KG1 (cell line): ENCODE data around the gene GDPD5.
A peak's percentile ranks its signal among the peaks of the same experiment; 100 is the strongest.

Experiments used
- DNase-seq: peaks from one replicate; lab custom pipeline; 2025; lab: John Stamatoyannopoulos, UW

The GDPD5 gene

DNA sequence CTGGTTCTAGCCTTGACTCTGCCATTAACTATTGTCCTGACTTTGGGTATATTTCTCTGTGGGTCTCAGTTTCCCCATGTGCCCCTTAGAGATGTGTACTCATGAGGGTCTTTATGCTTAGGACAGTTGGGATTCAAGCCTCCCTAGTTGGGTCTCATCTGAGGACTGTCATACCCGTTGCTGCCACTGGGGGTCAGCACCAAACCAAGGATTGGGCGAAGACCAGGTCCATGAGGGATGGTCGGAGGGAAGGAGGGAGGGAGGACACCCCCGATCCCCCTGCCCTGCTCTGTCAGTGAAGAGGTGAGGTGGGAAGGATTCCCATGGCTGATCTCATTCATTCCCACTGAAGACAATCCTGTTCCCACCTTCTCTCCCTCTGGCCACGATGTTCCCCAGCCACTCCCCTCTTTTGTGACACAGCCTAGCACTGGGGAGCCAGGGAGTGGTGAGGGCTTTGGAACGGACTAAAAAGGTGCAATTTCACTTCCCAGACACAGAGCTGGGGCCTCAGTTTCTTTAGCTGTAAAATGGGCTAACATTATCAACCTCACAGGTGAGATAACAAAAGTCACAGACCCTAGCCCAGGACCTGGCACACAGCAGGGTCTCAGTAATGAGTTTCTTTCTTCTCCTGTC, 80.3 kb downstream of the GDPD5 start:
- peak; percentile 56 for DNase-seq

DNA sequence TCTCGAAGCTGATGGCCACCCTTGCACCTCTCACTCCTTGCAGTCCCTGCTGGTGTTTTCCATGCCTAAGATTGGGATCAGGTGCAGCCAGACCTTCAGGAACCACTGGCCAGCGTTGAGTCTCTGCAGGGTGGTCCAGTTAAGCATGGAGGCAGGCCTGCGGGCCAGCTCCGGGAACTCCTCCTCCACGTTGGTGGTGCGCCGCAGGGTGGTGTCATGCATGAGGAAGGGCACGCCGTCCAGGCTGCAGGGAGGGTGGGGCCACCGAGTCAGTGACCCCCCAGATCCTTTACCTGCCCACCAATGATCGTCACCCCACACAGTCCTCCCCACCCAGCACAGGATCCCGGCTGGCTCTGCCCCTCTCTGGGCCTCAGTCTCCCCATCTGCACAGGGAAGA, 82.7 kb downstream of the GDPD5 start:
- no peak for DNase-seq

DNA sequence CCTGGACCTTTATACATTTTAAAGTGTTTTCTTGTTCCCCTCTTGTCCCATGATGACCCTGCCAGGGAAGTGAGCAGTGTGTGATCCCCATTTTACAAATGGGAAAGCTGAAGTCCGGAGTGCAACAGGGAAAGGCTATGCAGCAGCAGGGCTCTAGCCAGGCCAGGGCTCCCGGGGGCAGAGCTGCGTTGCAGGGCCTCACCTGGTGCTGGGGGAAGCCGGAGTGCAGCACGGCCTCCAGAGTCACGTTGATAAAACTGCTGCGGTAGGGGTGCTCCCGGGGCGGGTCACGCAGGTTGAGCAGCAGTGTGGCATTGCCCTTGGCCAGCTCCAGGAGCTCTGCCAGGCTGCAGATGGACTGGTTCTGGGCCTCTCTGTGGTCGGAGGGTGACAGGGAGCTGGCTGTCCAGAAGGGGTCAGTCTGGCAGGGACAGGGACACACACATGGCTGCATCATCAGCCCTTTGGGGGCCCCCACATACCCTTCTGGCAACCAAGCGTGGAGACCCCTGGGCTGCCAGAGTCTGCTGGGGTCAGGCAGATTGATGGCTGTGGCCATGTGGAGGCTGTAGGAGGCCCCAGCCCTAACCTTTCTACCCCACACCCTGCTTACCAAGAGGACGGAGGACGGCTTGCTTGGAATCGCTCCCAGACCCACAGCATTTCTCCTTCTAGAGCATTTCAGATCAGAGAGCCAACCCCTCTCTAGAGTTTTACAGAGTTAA, 83.4 kb downstream of the GDPD5 start:
- no peak for DNase-seq

DNA sequence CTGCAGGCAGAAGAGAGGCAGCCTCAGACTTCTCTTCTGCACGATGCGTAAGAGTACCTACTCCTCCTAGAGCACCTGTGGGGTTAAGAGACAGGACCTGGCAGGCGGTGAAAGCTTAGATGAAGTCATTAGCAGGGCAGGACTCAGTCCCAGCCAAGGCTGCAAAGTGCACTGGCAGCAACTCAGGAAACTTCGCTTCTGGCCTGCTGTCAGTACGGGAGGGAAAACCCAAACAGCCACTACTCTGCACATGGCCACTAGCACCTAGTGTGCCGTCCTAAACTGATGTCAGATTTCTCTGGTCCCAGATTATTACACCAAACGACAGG, 84.0 kb downstream of the GDPD5 start:
- no peak for DNase-seq

DNA sequence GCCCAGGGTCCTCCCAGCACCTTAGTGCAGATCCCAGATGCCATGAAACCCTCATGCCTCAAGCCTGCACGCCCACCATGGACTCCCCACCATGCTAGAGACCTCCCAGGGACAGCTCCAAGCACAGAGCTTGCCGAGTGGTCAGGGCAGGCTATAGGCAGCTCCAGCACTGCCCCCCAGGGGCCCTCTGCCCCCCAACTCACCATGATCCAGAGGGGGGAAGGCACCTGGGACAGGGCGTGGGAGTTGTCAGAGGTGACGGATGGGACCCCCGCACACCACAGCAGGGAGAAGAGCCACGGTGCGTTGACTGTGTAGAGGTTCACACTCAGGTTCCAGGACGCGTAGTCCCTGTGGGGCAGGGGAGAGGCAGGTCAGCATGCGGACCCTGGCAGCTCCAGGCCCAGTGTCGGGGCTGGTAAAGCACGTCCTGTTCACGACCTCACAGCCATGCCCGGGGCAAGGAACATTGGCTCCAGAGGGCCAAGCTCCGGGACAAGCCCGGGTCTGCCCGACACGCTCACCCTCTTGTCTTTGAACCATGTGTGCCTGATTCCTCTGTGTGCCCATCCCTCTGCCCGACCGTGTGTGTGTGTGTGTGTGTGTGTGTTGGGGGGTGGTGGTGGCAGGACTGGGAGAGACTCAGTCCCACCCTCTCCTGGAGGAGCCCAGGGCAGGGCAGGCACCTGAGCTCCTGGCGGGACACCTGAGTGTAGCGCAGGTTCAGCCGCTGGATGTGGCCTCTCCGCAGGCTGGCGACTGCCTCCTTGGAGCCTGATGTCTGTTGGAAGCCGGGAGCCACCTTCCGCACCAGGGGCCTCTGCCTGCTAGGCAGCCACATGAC, 84.6 kb downstream of the GDPD5 start:
- no peak for DNase-seq

DNA sequence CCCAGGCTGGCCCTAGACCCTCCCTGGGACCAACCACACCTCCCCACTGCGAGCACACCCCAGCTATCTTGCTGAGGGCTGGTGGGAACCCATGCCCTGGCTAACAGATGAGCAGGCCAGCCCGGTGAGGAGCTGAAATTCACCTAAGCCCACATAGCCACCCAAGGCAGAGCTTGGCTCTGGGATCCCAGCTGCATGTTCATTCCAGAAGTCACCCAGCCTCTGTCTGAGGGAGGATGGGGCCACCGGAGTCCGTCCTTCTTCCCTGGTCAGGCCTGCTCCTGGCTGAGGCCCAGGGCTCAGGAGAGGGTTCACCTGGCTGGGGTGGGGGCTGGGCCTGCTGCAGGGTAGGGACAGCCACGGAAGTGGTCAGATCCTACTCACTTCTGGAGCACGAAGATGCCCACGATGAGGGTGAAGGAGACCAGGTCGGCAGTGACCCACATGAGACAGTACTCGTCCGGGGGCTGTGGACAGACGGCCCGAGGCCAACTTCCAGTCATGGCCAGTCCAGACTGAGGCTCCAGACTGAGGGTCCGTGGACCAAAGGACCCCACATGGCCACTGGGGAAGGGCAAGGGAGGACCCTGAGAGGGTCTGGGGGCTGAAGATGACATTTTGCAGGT, 86.1 kb downstream of the GDPD5 start:
- DNase-seq: no peak

DNA sequence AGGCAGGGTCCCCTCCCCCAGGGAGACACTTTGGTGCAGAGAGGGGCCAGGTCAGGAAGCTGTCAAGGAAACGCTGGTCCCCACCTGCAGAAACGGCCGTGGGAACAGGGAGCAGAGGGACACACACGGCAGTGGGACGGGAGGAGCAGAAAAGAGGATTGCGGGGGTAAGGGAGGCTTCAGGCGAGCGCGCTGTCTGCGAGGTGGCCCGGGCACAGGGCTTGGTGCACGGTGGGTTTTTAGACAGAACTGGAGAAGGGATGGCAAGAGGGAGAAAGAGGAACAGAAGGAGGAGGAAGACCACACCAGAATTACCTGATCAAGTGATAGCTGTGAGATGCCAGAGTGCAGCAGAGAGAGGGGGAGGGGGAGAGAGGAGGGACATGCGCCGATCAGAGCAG, 86.7 kb downstream of the GDPD5 start:
- no peak for DNase-seq

DNA sequence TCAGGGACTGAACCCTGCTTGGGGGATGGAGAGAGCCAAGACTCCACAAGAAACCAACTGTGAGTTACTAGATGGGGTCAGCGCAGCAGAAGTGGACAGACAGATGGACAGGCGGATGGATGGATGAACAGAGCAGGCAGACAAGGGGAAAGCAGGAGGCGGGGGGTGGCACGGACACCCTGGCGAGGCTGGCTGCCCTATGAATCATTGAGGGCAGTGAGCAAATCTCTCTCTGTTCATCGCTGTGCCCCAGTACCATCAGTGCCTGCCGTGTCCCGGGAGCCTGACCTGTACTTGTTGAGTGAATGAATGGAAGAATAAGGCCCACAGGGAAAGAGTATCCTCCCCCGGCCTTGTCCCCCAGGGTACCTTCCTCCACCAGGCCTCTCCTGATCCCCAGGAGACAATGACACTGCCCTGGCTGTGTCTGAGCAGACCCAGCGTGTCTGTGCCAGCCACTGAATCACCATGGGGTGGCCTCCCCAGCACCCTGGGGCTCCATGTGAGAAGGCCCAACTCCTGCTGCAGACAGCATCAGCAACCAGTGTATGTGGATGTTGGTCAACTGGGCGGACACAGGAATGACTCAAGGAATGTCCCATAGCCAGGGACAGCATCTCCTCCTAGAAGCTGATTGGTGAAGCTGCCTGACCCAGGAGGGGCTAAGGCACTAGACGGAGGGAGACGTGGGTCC, 87.6 kb downstream of the GDPD5 start:
- DNase-seq: no peak

DNA sequence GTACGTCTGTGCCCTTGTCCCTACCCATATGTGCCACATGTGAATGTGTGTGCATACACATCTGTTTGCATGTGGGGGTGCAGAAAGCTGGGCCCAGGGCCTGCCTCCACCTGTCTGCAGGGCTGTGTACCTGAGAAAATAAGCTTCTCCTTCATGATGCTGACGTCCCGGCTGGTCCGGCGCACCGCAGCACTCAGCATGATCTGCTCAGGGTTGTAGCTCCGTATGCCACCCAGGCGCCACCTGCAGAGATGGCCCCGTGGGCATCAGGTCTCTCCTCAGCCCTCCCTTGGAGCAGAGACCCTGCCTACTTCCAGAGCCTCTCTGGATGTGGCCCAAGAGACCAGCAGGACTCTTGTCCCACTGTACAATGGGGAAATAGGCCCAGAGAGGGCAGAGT, 88.9 kb downstream of the GDPD5 start:
- DNase-seq: no peak

DNA sequence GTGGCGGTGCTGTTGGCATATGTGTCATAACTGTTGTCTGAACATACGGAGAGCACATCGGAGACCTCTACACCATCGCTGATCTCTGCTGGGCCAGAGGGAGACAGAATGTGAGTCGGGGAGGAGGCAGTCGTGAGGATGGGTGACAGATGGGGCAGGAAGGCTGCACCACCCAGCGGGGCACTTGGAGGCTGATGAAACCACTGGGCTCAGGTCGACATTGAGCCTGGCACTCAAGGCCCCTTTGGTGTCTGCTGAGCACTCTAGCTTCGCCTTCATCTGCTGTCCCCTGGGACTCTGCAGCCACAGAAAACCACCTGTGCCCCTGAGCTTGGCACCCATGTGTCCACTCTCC, 90.2 kb downstream of the GDPD5 start:
- DNase-seq: no peak

DNA sequence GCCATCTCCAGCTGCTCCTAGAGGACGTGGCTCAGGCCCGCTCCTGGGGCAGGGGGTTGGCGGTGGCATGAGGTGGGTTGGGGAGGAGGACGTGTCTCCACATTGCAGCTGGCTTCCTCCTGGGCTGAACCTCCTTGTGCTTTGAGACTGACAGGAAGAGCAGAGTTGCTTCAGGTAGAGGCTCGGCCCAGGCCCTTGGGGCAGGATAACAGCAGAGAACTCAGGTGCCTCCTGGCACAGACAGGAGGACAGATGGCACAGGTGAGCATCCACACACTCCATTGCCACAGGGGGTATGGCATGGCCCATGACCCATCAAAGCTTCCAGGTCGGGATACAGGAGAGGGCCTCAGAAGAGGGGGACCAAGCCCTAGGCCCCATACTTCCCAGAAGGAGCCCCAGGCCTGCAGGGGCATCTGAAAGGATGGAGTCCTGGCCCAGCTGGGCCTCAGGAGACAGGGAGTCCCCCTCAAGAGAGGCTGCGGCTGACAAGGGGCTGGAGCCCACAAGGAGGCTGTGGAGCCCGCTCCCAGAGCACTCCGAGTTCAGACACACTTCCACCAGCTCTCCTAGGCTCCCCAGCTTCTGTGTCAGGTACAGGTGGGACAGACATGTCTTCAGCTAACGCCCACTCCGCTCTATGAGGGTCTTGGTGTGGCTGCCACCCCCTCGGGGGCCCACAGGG, 90.7 kb downstream of the GDPD5 start:
- DNase-seq: no peak

DNA sequence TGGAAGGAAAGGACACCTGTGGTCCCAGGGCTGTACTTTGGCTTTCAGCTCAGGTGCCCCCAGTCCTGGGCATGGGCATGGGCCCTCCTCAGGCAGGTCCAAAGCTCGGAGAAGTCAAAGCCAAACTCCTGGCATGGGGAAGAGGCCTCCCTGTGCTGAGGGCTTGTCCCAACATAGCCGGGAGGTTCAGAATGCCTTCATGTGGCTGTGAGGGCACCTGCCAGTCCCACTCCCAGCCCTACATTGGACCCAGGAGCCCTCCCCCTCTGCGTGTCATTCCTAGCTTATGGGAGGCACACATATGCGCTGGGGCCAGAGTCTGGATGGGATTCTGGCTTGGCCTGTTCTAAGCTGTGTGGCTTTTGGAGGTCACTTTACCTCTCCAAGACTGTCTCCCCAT, 91.7 kb downstream of the GDPD5 start:
- no peak for DNase-seq

DNA sequence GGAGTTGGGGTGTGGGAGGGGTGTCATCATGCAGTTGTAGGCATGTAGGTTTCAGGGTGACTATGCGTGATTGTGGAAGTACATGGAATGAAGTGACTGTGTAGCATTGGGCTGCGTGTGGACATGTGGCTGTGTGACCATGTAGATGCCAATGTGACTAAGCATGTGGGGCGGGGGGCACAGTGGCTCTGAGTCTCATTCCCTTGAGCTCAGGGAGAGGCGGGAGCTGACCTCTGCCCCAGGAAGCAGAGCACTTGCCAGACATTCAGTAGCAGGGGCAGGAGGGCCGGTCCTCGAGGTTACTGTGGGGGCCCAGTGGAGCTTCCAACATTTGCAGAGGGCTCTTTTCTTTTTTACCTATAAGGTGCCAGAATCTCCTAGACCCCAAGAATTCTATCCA, 92.3 kb downstream of the GDPD5 start:
- DNase-seq: no peak

DNA sequence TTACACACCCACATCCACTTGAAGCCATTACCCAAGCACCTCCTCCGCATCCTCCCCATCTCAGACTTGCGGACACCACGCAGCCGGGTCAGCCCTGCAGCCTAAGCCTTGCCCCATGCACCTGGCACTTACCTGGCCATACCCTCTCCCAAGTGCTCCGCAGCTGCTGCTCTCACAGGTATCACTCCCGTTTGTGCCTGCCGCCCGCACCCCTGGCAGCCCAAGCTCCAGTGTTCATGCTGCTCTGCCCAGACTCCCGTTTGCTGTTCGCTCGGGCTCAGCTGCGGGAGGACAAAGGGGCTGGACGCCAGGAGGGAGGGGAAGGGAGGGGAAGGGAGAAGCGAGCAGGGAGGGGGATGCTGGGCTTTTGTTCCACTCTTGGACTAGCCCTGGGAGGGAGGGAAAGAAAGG, 92.8 kb downstream of the GDPD5 start, which contains the start of gene KLHL35:
TSS of gene KLHL35 (minus strand) at position 293 of the 411 bp plus-strand sequence. CDS start 2,574 bp downstream, outside the sequence.
- no peak for DNase-seq

DNA sequence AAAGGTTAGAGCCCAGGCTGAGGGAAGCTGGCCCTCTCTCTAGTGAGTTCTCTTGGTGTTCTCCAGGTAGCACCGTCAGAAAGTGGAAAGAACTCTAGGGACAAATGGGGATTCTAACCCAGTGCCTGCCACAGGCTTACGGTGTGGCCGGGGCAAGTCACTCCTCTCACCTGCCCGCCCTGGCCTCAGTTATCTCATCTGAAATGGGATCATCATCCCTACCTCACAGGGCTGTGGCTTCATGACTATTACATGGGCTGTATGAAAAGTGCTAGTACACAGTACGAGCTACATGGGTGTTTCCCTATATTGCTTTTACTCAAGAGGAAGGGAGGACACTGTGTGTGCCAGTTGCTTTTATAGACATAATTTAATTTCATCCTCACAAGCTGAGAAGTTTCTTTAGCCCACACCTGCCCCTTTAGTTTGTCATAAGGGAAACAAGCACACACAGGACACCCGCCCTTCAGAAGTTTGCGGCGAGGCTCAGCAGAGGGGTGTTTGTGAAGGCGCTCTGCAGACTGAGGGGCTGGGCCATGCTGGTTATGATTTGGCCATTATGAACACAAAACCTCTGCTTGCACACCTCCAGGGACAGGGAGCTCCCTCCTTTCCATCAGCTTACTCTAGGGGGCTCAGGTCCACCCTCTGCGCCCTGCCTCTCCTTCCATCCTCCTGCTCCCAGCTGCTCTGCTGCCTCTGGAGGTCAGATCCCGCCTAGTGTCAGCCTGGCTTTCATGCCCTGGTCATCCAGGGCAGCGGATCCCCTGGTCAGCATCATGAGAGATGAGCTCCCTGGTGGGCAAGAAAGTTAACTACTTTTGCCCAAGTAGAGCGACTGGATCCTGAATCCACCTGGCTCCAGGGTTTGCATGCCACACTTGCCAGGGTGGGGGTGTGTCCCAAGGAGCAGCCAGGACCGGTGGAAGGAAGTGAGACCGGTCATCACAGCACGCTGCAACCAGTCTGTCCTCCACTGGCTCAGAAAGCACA, 93.9 kb downstream of the GDPD5 start:
- DNase-seq: no peak

DNA sequence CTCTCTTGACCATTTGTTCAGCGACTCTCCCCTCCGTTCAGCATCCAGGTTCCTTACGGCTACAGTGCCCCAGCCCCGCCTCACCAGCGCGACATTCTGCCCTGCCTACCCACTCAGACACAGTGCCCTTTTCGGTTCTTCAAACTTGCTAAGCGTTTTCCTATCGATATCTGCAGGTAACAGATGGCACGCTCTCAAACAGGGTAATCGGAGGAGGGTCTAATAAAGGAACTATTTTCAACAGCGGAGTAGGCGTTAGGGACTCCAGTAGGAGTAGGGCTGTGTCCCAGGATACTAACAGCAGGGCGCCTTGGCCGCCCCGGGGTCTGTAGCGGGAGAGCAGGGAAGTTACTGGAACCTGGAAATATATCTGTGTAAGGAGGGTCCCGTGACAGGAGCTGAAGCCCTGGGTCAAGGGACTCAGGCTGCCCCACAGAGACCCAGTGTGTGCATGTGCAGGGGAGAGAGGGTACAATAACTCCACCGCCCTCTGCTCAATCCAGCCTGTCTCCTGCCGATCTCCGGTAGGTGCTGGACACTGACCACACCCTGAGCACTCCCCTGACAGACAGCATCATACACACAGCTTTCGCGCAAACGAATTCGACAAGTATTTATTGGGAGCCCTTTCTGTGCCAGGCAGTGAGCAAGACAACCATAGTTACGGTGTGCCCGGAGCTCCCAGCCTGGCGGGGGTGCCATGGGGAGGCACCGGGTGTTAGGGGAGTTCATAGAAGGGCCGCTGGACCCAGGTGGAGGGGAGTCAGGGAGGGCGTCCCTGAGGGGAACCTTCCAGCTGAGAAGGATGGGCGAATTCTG, 94.8 kb downstream of the GDPD5 start:
- DNase-seq: no peak

DNA sequence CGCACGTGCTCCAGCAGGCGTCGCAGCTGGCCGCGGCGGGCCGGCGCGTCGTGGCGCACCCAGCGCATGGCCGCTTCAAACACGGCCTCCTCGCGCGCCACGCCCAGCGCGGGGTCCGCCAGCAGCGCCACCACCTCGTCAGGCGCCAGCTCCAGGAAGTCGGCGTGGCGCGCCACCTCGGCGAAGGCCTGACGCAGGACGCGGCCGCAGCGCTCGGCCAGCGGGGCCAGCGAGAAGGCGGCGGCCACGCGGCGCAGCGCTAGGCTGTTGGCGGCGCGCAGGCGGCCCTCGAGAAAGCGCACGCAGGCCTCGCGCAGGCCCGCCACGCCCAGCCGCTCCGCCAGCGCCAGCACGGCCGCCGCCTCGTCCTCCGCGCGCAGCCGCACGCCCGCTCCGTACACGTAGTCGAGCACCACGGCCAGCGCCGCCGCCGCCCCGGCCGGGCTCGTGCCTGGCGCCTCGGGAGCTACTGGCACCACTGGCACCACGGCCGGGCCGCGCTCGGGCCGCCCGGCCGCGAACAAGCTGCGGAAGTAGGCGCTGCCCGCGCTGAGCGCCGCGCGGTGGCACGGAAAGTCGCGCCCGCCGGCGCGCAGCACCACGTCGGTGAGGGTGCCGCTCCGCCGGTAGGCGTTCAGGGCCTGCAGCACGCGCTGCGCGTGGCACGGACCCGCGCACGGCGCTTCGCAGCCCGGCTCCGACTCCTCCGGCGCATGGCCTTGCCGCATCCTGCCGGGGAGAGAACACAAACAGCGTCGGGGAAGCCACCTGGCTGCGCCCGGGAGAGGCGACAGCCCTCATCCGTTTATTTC, 95.6 kb downstream of the GDPD5 start:
- DNase-seq: no peak

DNA sequence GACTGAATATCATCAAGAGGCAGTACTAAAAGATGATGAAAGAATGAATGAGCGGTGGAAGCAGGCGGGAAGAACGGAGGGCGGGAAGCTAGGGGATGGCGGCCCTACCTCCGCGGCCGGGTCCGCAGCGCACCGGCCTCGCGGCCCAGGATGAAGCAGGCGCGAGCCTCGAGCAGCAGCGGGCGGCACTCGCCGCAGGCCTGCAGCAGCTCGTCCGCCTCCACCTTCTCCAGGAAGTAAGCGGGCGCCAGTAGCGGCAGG, 96.2 kb downstream of the GDPD5 start:
- no peak for DNase-seq
